ENCODE results near the gene XK.
"Not testable (repeated sequence)": the region's sequence is repeated elsewhere in the genome, so short reads cannot be mapped to it uniquely, and the experiment has no call there.

The XK gene, protein sequence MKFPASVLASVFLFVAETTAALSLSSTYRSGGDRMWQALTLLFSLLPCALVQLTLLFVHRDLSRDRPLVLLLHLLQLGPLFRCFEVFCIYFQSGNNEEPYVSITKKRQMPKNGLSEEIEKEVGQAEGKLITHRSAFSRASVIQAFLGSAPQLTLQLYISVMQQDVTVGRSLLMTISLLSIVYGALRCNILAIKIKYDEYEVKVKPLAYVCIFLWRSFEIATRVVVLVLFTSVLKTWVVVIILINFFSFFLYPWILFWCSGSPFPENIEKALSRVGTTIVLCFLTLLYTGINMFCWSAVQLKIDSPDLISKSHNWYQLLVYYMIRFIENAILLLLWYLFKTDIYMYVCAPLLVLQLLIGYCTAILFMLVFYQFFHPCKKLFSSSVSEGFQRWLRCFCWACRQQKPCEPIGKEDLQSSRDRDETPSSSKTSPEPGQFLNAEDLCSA

DNA sequence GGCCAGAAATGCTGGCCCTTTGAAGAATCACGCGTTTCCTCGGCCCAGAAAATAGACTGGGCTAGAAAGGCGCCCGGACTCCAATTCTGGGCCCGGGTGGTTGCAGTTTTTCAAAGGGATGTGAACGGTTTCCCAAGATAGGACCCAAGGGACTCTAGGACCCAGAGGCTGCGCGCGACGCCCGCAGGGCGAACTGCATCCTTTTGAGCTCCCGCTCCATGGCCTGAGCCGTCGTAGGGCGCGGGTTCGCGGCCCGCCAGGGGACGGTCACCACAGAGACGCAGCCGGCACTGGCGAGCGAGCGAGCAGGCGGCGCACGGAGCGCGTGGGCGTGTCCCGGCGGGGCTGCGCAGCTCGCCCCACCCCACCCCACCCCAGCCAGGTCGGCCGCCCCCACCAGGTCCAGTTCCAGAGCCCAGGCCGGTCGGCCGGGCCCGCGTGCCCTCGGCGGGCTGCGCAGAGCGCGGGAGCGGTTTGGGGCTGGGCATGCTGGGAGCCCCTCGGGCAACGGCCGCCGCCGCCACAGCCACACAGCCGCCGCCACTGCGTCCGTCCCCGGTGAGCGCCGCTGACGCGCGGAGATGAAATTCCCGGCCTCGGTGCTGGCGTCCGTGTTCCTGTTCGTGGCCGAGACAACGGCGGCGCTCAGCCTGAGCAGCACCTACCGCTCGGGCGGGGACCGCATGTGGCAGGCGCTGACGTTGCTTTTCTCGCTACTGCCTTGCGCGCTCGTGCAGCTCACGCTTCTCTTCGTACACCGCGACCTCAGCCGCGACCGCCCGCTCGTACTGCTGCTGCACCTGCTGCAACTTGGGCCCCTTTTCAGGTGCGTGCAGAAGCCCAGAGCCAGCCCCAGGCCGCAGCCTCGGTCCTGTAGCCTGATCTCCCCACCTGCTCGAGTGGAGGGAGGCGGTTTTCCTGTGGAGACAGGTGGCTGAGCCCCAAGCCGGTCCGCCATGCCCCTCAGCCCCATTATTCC lies at the start of gene XK:
Gene XK (plus strand): TSS at position 411 of the 979 bp plus-strand sequence. CDS start 171 bp downstream, at position 582.
- peak; percentile 24 for DNase-seq (ENCODE audit: low read depth)

DNA sequence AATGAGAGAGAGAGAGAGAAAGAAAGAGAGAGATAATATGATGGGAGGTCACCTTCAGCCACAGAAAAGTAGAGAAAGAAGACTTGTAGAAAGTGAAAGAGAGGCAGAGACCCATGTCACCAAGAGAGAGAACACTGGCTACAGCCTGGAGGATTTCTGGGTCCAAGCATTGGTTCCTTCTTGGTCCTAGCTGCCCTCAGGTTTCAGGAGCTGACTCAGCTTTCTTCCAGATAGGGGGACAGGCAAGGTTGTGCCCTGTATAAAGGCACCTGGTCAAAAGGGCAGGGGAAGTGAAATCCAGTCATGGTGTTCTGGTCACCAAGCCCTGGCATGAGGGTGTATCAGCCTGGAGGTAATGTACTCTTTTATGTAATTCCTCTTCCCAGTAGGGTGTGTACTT lies 47.5 kb upstream of the XK start:
- DNase-seq (ENCODE audit: low read depth), result no peak

DNA sequence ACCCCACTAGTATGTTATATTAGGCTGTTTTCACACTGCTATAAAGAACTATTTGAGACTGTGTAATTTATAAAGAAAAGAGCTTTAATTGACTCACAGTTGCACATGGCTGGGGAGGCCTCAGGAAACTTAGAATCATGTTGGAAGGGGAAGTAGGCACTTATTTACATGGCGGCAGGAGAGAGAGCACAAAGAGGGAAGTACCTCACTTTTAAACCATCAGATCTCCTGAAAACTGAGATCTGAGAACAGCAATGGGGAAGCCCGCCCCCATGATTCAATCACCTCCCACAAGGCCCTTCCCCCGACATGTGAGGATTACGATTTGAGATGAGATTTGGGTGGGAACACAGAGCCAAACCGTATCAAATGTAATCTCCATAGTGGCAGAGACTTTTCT lies 45.4 kb upstream of the XK start:
- DNase-seq (ENCODE audit: low read depth), result no peak

DNA sequence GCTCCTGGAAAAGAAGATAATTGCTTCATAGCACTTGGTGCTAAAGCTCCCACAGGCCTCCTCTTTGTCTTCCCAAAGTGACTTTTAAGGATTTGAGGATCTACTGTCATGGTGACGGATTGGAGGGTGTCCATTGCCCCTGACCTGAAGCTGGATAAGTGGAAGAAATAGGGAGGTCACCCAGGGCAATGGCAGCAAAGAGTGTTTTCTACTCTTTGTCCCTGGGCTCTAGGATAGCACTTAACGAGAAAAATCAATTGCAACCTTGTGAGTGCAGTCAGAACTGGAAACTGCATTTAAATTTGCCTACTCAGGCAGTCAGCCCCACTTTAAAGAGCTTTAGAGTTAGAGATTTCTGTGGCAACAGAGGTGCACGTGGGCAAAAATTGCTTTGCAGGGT lies 43.7 kb upstream of the XK start:
- no peak for DNase-seq (ENCODE audit: low read depth)

DNA sequence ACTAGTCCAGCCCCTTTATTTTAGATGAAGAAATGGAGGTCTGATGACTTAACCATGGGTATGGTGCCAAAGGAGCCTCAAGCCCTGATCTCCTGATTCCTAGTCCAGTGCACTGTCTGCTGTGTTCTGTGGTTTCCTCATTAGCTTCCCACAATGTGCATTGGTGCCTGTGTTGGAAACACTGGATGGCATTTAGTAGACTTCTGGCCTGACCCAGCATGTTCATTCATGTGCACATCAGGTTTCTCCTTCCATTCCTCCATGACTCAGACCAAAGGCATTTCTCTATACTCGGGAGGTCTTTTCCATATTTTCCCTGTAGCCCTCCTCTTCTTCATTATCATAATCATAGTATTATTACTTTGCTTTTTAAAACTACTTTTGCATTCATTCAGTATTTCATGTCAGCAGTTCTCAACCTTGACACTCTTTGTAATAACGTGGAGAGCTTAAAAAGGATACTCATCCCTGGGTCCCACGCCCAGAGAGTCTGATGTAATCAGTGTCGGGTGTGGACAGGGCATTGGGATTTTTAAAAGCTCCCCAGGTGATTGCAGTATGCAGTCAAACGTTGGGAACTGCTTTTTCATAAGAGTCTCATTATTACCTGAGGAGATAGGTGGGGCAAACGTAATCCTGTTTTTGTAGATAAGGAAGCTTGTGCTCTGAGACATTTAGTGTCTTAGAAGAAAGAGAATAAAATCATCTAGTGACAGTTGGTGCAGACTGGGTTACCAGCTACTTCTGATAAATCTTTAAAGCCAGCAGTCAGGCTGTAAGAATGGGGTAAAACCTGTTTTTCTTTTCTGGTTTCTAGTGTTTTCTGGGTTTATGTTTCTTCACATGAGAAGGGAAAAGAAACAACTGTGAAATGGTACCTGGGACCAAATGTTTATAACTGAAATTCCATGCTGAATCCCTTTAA lies 40.9 kb upstream of the XK start:
- no peak for DNase-seq (ENCODE audit: low read depth)

DNA sequence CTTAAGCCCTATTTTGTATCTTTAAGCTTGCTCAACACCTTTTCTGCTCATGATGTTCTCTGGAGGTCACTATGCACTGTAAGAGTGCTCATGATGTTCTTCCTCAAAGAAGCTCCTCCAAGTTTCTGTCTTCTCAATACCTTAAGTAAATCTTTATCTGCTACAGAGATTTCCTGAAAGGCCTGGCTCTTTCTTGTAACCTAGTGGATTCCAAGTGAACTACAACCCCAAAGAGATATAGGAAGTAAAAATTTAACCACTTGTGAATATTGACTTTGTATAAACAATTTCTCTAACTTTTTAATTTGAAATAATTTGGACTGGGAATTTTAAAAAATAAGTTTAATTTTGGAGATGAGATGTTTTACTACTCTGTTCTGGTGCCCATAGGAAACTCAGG lies 39.3 kb upstream of the XK start:
- DNase-seq (ENCODE audit: low read depth), result no peak

DNA sequence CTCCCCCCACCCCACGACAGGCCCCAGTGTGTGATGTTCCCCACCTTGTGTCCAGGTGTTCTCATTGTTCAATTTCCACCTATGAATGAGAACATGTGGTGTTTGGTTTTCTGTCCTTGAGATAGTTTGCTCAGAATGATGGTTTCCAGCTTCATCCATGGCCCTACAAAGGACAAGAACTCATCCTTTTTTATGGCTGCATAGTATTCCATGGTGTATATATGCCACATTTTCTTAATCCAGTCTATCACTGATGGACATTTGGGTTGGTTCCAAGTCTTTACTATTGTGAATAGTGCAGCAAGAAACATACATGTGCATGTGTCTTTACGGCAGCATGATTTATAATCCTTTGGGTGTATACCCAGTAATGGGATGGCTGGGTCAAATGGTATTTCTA lies 34.7 kb upstream of the XK start:
- DNase-seq (ENCODE audit: low read depth), result not testable (repeated sequence)

DNA sequence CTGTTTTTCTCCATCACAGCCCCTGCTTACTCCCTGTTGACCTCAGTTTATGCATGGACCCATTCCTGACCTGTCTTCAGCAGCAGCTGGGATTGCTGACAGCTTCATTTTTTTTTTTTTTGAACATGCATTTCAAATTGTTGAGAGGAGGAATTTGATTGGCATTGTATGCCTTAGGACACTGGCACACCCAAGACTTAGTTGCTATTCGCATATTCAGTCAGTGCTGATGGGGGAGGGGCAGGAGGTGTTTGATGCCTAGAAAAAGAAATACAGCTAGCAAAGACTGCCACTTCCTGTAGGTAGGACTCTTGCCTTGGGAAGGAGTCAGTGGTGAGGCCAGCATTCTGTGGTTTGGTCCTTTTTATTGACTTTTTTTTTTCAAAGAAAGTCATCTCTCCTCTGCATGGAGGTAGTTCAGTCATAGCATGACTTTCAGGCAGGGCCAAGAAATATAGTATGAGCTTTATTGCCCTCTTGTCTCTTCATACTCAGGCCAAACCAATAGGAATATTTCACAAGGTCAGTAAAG lies 33.6 kb upstream of the XK start:
- DNase-seq (ENCODE audit: low read depth), result no peak

DNA sequence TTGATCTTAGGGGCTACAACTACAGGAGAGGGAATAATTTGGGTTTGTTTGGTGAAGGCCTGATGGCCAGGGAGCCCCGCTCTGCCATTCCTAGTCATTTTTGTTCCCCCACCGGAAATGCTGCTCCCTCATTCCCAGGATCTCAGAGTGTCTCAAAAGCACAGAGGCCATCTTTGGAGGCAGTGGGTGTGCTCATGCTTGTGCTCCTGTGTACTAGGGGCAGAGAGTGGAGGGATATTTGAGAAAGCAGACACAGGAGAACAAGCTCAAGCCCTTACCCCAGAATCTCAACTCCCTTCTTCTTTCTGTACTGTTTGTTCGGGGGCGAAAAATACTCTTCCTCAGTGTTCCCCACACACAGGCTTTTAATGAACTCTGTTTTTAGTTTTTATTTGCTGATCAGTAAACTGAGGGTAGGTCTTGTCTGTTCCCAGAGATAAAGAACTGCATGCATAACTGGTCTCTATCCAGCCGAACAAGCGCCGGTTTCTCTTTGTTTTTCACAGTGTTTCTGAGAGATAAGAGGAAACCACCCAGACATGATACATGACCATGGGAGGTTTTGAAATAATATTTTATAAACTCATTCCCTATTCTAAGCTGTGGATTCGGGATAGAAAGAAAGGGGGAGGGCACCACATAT lies 32.9 kb upstream of the XK start:
- no peak for DNase-seq (ENCODE audit: low read depth)

DNA sequence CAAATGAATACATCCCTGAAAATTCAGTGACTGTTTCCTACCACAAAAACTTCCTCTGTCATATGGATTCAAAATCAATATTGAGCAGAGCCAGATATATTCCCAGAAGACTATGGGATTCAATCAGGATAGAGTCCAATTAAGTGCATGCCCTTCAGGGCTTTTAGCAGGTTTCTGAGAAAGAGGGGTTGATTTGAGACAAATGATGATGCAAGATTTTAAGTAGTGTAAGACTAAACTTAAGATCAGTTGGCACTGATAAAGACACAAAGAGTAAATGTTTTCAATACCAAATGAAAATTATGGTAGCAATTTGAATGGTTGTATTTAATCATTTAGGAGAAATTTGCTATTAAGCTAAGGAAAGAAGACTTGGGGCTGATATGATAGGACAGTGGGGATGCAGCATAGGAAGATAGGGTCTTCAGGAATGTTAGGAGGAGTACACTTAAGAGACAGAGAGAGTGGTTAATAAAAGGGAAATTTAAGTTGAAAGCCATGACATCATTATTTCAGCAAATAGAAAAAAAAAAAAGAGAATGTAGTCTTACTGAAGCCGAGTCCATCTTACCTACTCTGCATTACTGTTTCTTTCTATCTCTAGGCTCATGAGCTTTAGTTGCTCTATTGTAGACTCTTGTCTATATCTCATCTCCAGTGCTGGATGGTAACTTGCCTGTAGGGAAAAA lies 32.0 kb upstream of the XK start:
- no peak for DNase-seq (ENCODE audit: low read depth)

DNA sequence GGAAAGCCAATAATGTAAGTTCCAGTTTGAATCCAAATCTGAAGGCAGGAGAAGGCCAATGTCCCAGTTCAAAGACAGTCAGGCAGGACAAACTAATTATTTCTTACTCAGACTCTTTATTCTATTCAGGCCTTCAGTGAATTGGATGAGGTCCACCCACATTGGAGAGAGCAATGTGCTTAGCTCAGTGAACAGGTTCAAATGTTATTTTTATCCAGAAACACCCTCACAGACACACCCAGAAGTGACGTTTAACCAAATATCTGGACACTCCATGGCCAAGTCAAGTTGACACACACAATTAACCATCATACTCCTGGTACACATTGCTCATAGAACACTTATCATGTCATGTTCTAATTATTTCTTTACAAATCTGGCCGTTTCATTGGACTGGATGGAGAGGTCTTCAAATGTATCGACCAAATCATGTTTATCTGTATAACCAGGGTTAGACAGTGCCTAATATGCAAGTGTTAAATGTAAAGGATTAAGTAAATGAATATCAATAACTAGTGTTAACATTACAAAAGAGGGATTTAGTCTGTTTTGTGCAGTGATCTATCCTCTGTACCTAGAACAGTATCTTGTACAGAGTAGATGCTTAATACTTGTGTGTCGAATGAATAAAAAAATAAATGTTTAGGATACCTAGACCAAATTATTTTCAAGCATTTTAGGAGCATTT lies 27.1 kb upstream of the XK start:
- DNase-seq (ENCODE audit: low read depth), result no peak

DNA sequence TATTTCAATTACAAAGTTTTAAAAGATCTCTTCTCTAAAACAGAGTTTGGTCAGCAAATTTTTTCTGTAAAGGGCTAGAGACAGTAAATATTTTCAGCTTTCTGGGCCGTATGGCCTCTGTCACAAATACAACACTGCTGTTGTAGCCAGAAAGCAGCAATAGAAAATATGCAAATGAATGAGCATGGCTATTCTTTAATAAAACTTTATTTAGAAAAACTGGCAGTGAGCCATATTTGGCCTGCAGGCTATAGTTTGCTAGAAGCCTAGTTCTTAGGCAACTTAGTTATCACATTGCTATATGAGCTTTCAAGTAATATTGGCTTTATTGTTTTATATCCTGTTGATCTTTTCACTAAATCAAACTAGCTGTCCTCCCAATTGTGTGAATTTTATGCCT lies 26.5 kb upstream of the XK start:
- DNase-seq (ENCODE audit: low read depth), result no peak

DNA sequence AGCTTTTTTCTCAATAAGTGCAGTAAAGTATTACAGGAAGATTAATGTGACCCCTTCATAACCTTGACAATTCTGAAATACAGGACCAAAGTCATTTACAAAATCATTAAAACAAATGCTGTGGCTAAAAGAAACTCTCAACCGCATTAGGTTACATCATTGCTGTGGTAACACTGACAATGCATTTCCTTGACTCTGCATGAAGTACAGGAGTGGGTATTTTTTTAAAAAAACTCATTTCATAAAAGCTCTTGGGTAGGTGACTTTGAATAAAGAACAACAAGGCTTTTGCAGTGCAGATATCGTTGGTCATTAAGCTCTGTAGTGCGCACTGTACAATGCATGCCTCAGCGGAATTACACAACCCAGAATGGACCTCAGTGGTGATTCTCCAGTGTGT lies 23.4 kb upstream of the XK start:
- no peak for DNase-seq (ENCODE audit: low read depth)

DNA sequence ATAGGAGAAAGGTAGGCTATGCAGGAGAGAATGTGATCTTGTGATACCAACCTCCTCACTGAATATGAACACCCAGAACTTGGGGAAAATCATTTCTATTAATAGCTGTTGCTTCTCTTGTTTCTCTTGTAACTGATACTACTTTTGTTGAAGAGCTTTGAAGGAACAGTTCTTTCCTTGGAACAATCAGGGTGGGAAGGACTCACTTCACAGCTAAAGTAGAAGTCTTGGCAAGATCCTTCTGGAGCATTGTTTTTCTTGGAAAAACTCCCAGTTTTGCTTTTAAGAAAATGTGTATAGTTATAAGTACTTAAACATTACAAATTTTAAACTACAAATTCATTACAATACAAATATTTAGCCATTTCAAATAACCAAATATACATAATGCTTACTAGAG lies 19.1 kb upstream of the XK start:
- no peak for DNase-seq (ENCODE audit: low read depth)

DNA sequence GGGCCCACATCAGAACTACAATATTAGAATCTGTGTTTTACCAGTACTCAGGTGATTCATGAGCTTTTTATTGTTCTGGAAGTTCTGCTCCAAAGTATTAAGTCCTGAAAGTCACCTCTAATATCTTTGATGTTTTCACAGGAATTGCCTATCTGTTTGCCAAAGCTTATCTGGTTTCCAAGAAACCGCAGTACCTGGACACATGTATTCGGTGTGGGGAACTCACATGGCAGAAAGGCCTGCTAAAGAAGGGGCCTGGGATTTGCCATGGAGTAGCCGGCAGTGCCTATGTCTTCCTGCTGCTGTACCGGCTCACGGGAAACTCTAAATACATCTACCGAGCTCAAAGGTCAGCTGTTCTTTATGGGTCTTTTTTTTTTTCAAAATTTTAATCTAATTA lies 18.4 kb upstream of the XK start:
- DNase-seq (ENCODE audit: low read depth), result no peak

DNA sequence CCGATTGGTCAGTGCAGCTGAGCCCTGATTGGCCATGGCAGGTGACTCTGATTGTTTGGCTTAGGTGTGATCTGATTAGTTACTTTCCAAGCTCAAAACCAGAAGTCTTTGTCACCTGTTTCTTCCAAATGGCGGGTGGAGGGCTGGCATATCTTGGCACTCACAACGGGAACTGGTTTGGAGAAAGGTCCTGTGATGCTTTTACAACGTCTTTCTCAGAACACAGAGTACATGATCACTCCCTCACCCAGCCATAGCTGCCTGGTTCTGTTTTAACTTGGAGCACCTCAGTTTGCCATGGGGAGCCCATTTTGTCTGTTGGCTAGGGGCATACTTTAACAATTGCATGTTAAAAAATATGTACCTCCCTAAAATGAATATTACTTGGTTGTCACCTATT lies 13.0 kb upstream of the XK start:
- DNase-seq (ENCODE audit: low read depth), result no peak

DNA sequence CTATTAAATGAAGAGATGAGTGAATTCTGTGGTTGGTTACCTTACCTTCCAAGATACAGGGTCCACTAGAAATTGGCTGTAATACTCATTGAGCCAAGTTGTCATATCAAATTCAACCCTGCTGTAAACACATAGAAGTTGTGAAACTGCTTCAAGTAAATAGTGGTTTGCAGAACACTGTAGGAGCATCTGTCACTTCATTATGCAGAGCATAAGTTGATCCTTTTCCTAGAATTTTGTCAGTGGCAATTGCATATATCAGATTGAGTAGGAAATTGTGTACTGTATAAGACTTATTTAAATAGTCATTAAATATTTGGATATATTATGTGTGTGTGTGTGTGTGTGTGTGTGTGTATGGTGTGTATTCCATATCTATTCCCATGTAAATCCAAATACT lies 8.8 kb upstream of the XK start:
- no peak for DNase-seq (ENCODE audit: low read depth)

DNA sequence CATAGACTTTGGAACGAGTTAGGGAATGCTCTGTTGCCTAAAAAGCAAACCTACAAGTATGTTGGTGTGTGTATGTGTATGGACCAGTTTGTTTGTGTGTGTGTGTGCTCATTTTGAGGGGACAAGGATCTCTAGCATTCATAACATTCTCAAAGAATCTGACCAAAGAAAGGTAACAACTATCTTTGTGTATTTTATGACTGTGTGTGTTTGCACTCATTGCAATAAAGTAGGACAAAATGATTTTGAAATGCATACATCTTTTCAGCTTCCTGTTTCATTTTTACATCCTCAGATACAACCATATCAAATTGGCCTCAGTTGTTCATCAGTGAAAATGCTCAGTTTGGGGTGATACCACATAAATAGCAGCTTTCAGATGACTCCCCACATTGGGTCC lies 8.3 kb upstream of the XK start:
- DNase-seq (ENCODE audit: low read depth), result no peak

DNA sequence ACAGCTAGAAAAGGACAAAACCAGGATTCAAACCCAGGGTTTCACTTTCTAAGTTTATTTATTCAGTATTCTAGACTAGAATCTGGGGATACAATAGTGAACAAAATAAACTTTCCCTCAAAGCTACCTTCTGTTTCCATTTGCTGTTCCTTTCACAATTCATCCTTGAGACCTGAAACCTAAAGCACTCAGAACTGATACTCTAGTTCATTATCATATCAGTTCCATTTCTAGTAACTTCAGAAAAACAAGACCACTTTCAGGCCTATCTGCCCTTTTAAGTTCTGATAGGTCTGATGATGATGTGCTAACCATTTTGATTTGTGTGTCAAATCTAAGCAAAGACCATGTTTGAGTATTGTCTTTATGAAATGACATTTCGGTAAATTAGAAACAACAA lies 7.8 kb upstream of the XK start:
- no peak for DNase-seq (ENCODE audit: low read depth)

DNA sequence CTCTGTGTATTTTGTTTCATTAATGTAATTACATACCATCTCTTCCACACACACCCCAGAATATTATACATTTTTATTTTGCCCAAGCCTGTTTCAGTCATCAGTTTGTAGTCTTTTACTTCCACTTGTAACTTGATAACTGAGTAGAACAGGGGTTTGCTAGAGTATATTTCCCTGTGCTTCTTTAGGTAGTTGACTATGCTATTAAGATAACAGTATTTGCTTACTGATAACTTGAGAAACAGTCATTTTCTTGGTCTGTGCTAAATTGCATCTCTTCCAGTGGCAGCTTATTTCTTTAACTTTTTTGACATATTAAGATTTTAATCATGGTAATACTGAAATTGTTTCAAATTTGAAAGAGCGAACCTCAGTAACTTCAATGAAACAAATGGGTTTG lies 7.0 kb upstream of the XK start:
- DNase-seq (ENCODE audit: low read depth), result no peak
